Measurements from ENCODE around the gene PIP5KL1.

PIP5KL1 gene

DNA sequence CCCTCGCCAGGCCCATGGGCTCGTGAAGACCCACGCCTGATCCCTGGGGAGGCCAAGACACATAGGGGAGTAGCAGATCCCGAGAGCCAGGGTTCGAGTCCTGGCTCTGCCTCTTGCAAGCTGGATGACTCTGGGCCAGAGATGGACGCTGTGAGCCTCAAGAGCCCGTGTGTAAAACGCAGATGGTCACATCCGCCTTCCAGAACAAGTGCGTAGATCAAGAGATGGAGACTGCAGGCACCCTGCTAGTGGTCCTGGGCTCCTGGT, 22.0 kb downstream of the PIP5KL1 start:
- Histone ChIP-seq H3K4me3 (ENCODE audit: low read depth, low read length, poor library complexity, severe bottlenecking) (no peak overlapping the region), H3K27ac (ENCODE audit: low read depth, low read length, poor library complexity, severe bottlenecking) (no peak overlapping the region), H3K36me3 (ENCODE audit: insufficient read depth, low read length) (peaks cover 45% of the 10 kb centered on the region), H3K9me2 (ENCODE audit: low read depth, low read length) (no peaks in the 10 kb centered on the region), H3F3A (ENCODE audit: insufficient read depth, low read length) (peaks cover 18% of the 10 kb centered on the region), H2AFZ (ENCODE audit: low read length) (no peak overlapping the region), H3K4me2 (ENCODE audit: low read length) (no peak overlapping the region), H3K79me2 (ENCODE audit: insufficient read depth, low read length) (no peaks in the 10 kb centered on the region), H3K9me3 (ENCODE audit: low read length) (no peaks in the 10 kb centered on the region), H3K4me1 (ENCODE audit: insufficient read depth, low read length, severe bottlenecking) (peaks cover 63% of the 10 kb centered on the region), H4K20me1 (ENCODE audit: insufficient read depth, low read length) (no peaks in the 10 kb centered on the region), H3K27me3 (ENCODE audit: insufficient read depth, low read length) (no peaks in the 10 kb centered on the region), H3K9ac (ENCODE audit: low read length) (no peak overlapping the region)
- TF ChIP-seq, protein P1, sequence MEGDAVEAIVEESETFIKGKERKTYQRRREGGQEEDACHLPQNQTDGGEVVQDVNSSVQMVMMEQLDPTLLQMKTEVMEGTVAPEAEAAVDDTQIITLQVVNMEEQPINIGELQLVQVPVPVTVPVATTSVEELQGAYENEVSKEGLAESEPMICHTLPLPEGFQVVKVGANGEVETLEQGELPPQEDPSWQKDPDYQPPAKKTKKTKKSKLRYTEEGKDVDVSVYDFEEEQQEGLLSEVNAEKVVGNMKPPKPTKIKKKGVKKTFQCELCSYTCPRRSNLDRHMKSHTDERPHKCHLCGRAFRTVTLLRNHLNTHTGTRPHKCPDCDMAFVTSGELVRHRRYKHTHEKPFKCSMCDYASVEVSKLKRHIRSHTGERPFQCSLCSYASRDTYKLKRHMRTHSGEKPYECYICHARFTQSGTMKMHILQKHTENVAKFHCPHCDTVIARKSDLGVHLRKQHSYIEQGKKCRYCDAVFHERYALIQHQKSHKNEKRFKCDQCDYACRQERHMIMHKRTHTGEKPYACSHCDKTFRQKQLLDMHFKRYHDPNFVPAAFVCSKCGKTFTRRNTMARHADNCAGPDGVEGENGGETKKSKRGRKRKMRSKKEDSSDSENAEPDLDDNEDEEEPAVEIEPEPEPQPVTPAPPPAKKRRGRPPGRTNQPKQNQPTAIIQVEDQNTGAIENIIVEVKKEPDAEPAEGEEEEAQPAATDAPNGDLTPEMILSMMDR (IDR thresholded peaks at IDR 0.05; ENCODE audit: low read length) = no peak

DNA sequence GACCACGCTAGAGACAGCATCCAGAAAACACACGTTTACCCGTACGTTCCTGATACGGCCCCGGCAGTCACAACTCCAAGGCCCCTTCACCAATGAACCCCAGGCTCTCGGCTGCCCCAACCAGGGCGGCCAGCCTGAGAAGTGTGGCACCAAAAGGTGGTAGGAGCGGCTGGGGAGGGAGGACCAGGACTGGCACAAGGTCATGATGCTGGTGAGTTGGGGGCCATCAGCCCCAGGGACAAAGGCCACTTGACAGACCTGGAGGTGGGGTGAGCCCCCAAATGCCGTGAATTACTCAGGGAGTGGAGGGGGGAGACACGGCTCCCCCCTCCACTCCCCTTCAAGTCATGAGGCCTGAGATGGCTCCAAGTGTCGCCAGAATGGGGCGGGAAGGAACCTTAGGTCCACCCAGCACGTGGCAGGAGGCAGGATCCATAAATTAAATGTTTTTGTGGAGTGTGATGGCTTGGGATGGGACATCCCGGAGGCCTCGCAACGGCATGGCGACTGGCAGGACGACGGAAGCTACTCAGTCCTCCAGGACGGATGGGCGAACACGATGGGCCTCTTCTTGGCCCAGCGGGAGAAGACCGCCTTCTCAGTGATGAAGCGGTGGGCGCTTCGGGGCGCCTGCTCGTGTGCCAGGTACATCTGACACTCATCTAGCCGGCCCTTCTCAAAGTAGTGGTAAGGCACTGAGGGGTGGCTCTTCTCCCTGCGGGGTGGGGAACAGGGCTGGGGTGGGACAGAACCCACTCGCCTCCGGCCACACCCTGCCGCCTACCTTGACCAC, 22.5 kb downstream of the PIP5KL1 start:
- Histone ChIP-seq H3K27ac (ENCODE audit: low read depth, low read length, poor library complexity, severe bottlenecking) (no peak overlapping the region), H3K4me2 (ENCODE audit: low read length) (no peak overlapping the region), H3K4me1 (ENCODE audit: insufficient read depth, low read length, severe bottlenecking) (peaks cover 68% of the 10 kb centered on the region), H2AFZ (ENCODE audit: low read length) (no peak overlapping the region), H4K20me1 (ENCODE audit: insufficient read depth, low read length) (no peaks in the 10 kb centered on the region), H3F3A (ENCODE audit: insufficient read depth, low read length) (peaks cover 22% of the 10 kb centered on the region), H3K4me3 (ENCODE audit: low read depth, low read length, poor library complexity, severe bottlenecking) (no peak overlapping the region), H3K9ac (ENCODE audit: low read length) (no peak overlapping the region), H3K9me3 (ENCODE audit: low read length) (no peaks in the 10 kb centered on the region), H3K36me3 (ENCODE audit: insufficient read depth, low read length) (peaks cover 42% of the 10 kb centered on the region), H3K79me2 (ENCODE audit: insufficient read depth, low read length) (no peaks in the 10 kb centered on the region), H3K27me3 (ENCODE audit: insufficient read depth, low read length) (no peaks in the 10 kb centered on the region), H3K9me2 (ENCODE audit: low read depth, low read length) (no peaks in the 10 kb centered on the region)
- TF ChIP-seq, protein P1 (IDR thresholded peaks at IDR 0.05; ENCODE audit: low read length) = no peak
- no peak for TF ChIP-seq EZH2 (IDR thresholded peaks at IDR 0.05; ENCODE audit: borderline replicate concordance, low read length)

DNA sequence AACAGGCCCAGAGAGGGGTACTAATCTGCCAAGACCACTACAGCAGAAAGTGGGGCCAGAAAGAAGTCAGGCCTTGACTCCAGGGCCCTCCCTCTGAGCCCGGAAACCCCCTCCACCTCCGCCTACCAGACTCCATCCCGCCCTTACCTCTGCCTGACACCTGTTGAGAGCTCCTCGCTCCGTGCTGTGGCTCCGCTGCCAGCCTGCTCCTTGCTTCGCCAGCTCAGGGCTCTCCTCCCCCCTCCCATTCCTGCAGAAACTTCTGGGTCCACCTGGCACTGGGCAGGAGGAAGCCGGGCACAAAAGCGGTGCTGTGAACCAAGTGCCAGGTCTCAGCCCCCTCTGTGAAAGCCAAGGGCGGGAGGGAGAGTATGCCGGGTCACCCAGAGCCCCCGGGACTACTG, 24.8 kb downstream of the PIP5KL1 start:
- Histone ChIP-seq H3K4me2 (ENCODE audit: low read length) (peak overlapping the region; percentile 66), H3K27ac (ENCODE audit: low read depth, low read length, poor library complexity, severe bottlenecking) (peak overlapping the region; percentile 99), H3K79me2 (ENCODE audit: insufficient read depth, low read length) (no peaks in the 10 kb centered on the region), H3K4me1 (ENCODE audit: insufficient read depth, low read length, severe bottlenecking) (peaks cover 65% of the 10 kb centered on the region), H2AFZ (ENCODE audit: low read length) (no peak overlapping the region), H3K9me2 (ENCODE audit: low read depth, low read length) (no peaks in the 10 kb centered on the region), H3K27me3 (ENCODE audit: insufficient read depth, low read length) (no peaks in the 10 kb centered on the region), H3K36me3 (ENCODE audit: insufficient read depth, low read length) (peaks cover 25% of the 10 kb centered on the region; the same call in 1 of the 2 replicates), H3F3A (ENCODE audit: insufficient read depth, low read length) (peaks cover 22% of the 10 kb centered on the region), H3K9ac (ENCODE audit: low read length) (peak overlapping the region; percentile 69), H3K9me3 (ENCODE audit: low read length) (no peaks in the 10 kb centered on the region), H3K4me3 (ENCODE audit: low read depth, low read length, poor library complexity, severe bottlenecking) (peak overlapping the region; percentile 46), H4K20me1 (ENCODE audit: insufficient read depth, low read length) (no peaks in the 10 kb centered on the region)
- TF ChIP-seq, protein P1 (IDR thresholded peaks at IDR 0.05; ENCODE audit: low read length) = no peak
- TF ChIP-seq EZH2 (IDR thresholded peaks at IDR 0.05; ENCODE audit: borderline replicate concordance, low read length) = no peak
